CD14-positive monocyte (primary cell): ENCODE results near the gene CEP72. TPM values are rescaled to one million over a fixed set of nuclear protein-coding genes. Genes with fewer than 3 reads are reported as not detected.

ENCODE experiments used
- DNase-seq, 3 donors: peaks; one replicate each; pipeline ENCODE4 v3.0.0-alpha.2; 2011 to 2022
- H2AFZ ChIP-seq: 2 replicates; pipeline ENCODE4 v1.6.0; 2012; ENCODE audit warnings: mild to moderate bottlenecking, low read depth, low read length, inconsistent platforms; ENCODE audit not compliant: insufficient read depth, poor library complexity, severe bottlenecking
- H3K27ac ChIP-seq, 2 donors: 1 replicate in 1 of 2; 2 replicates in 1 of 2; pipeline ENCODE4 v1.5.1; 2012 to 2013; ENCODE audit warnings: low read length in 2 of 2, control low read depth in 1 of 2, inconsistent platforms in 1 of 2, low read depth in 1 of 2, mild to moderate bottlenecking in 1 of 2
- H3K27me3 ChIP-seq, 2 donors: one replicate each; pipeline versions ENCODE4 v1.6.0 to v1.6.1; 2011 to 2013; ENCODE audit warnings: low read length in 2 of 2; ENCODE audit not compliant: control insufficient read depth in 2 of 2, insufficient read depth in 2 of 2
- H3K36me3 ChIP-seq, 2 donors: replicated peaks in 1 of 2; 1 replicate in 1 of 2; 2 replicates in 1 of 2; pipeline versions ENCODE4 v1.5.1 to v1.6.1; 2012 to 2013; ENCODE audit warnings: low read length in 2 of 2, control low read depth in 1 of 2, inconsistent platforms in 1 of 2, mild to moderate bottlenecking in 1 of 2; ENCODE audit not compliant: insufficient read depth in 2 of 2, control insufficient read depth in 1 of 2
- H3K4me1 ChIP-seq, 2 donors: 1 replicate in 1 of 2; 2 replicates in 1 of 2; pipeline versions ENCODE4 v1.5.1 to v1.6.1; 2012 to 2013; ENCODE audit warnings: low read length in 2 of 2, control low read depth in 1 of 2, inconsistent platforms in 1 of 2, mild to moderate bottlenecking in 1 of 2, moderate library complexity in 1 of 2; ENCODE audit not compliant: insufficient read depth in 2 of 2, control insufficient read depth in 1 of 2
- H3K4me2 ChIP-seq: replicated peaks from 2 replicates; pipeline ENCODE3; 2012; ENCODE audit warnings: low read length, moderate library complexity, mild to moderate bottlenecking; ENCODE audit not compliant: poor library complexity, severe bottlenecking; ENCODE audit errors: extremely low read depth
- H3K4me3 ChIP-seq, 3 experiments: fragments of 200-600 bp in 1 of 3; sonication (generic) in 1 of 3; replicated peaks in 1 of 3; 1 replicate in 2 of 3; 2 replicates in 1 of 3; pipeline ENCODE4 v1.5.1; 2011 to 2013; ENCODE audit warnings: low read length in 3 of 3, mild to moderate bottlenecking in 3 of 3, control low read depth in 2 of 3, low read depth in 2 of 3, inconsistent platforms in 1 of 3, moderate library complexity in 1 of 3
- H3K79me2 ChIP-seq: 2 replicates; pipeline ENCODE4 v1.6.0; 2012; ENCODE audit warnings: mild to moderate bottlenecking, control low read depth, inconsistent platforms, low read length, moderate library complexity; ENCODE audit not compliant: insufficient read depth
- H3K9ac ChIP-seq: 2 replicates; pipeline ENCODE4 v1.6.0; 2017; ENCODE audit warnings: low read length, mild to moderate bottlenecking; ENCODE audit not compliant: insufficient read depth, poor library complexity, severe bottlenecking
- H3K9me3 ChIP-seq, 2 donors: replicated peaks in 1 of 2; 1 replicate in 1 of 2; 2 replicates in 1 of 2; pipeline versions ENCODE4 v1.5.1 to v1.6.1; 2012 to 2013; ENCODE audit warnings: low read length in 2 of 2, control low read depth in 1 of 2; ENCODE audit not compliant: control insufficient read depth in 1 of 2, insufficient read depth in 1 of 2
- H4K20me1 ChIP-seq: 2 replicates; pipeline ENCODE4 v1.6.0; 2012; ENCODE audit warnings: mild to moderate bottlenecking, low read length, control low read depth, moderate library complexity; ENCODE audit not compliant: insufficient read depth
- H3K27ac Mint-ChIP-seq, 7 donors: one replicate each; pipeline ENCODE4 v1.8.0; 2020; ENCODE audit warnings: mild to moderate bottlenecking in 7 of 7, mixed read lengths in 7 of 7, moderate library complexity in 6 of 7, inconsistent platforms in 2 of 7
- H3K27me3 Mint-ChIP-seq, 3 donors: one replicate each; pipeline ENCODE4 v1.8.0; 2021 to 2022; ENCODE audit warnings: low read depth in 3 of 3, mild to moderate bottlenecking in 3 of 3, mixed read lengths in 3 of 3, moderate library complexity in 3 of 3, inconsistent platforms in 1 of 3
- H3K36me3 Mint-ChIP-seq, 2 donors: one replicate each; pipeline ENCODE4 v1.8.0; 2020; ENCODE audit warnings: mixed read lengths in 2 of 2, inconsistent platforms in 1 of 2, mild to moderate bottlenecking in 1 of 2
- H3K4me1 Mint-ChIP-seq: one replicate; pipeline ENCODE4 v1.8.0; 2020; ENCODE audit warnings: mild to moderate bottlenecking, mixed read lengths
- H3K4me3 Mint-ChIP-seq, 2 donors: one replicate each; pipeline ENCODE4 v1.8.0; 2020; ENCODE audit warnings: mild to moderate bottlenecking in 2 of 2, mixed read lengths in 2 of 2, moderate library complexity in 1 of 2
- H3K9me3 Mint-ChIP-seq, 7 donors: one replicate each; pipeline ENCODE4 v1.8.0; 2020 to 2022; ENCODE audit warnings: mixed read lengths in 7 of 7, mild to moderate bottlenecking in 6 of 7, moderate library complexity in 6 of 7, inconsistent platforms in 2 of 7
- CTCF ChIP-seq: fragments of 200-600 bp; IDR thresholded peaks from one replicate; pipeline ENCODE4 v1.8.0; 2022; ENCODE audit warnings: antibody characterized with exemption, mild to moderate bottlenecking
- WGBS: methylation state at CpG from one replicate; pipeline ENCODE4 v1.1.5; 2013; ENCODE audit warnings: missing lambda C conversion rate; ENCODE audit not compliant: insufficient coverage; 5-methylcytosine and 5-hydroxymethylcytosine counted together
- intact Hi-C, 2 donors: fragments of 100-400 bp; cut with micrococcal nuclease; formaldehyde crosslinking; loops; one replicate each; pipeline versions ENCODE4 v1.15.0 to v1.15.1; 2023
- polyA minus RNA-seq: library from RNA; depleted of rRNA, polyadenylated mRNA; stranded (reverse); fragments of >200 nt; gene quantifications from 2 replicates; pipeline ENCODE4 v1.2.3, GENCODE V29; 2012
- polyA plus RNA-seq, 3 donors: library from polyadenylated mRNA; depleted of rRNA in 1 of 3; unstranded in 2 of 3; stranded (reverse) in 1 of 3; fragments of 300-500 nt in 2 of 3; fragments of >200 nt in 1 of 3; fragmentation: Illumina TruSeq in 2 of 3; gene quantifications; 1 replicate in 2 of 3; 2 replicates in 1 of 3; pipeline ENCODE4 v1.2.3, GENCODE V29; 2012 to 2021
- total RNA-seq, 12 experiments: library from RNA in 1 of 12; stranded (reverse) in 1 of 12; fragments of 120-200 nt in 1 of 12; gene quantifications; one replicate each; pipeline ENCODE4 v1.2.4 and lab custom pipeline; 2013 to 2026; ENCODE audit warnings: mixed read lengths in 6 of 12, inconsistent platforms in 1 of 12

CEP72 gene
- 1.5 TPM for total RNA-seq (2013)
- polyA plus RNA-seq = 1 to 10 TPM in 1 of 3 donors, under 1 TPM in 2; 0.13 to 2.1 (median 0.24) TPM
- 2.1 and 2.4 TPM in 2 replicates for polyA minus RNA-seq
- 0.75 to 6.3 (median 2.0) reads per million in 11 experiments for total RNA-seq (lab: John Stamatoyannopoulos, UW)

GRCh38 chr5:611731-612486 is at the start of gene CEP72:
CEP72 (plus strand) TSS chr5:612340; CDS start chr5:612362, 22 bp downstream.
- DNase-seq = peak; percentile 81 to 85 (median 84)
- peaks cover 34% of the 10 kb centered on the region for H3K4me1 Mint-ChIP-seq
- peak within 1 kb of the TSS; percentile 83 to 96 for H3K4me3 Mint-ChIP-seq
- peaks cover 0 to 27% of the 10 kb centered on the region in 2 donors for H3K27me3 ChIP-seq
- TF ChIP-seq CTCF = no peak
- no peaks in the 10 kb centered on the region for H3K9me3 ChIP-seq
- H3K27ac Mint-ChIP-seq = peak within 1 kb of the TSS in 3 of 7 donors; percentile 46 to 65 (median 53)
- under 1% methylated on average over 59 of the region's 72 CpGs for WGBS
- H3K4me1 ChIP-seq = peaks cover 26 to 33% of the 10 kb centered on the region in 2 donors
- H3K4me3 ChIP-seq = peak within 1 kb of the TSS; percentile 58 to 88 (median 85)
- H3K27me3 Mint-ChIP-seq = peaks cover 27 to 34% (median 31%) of the 10 kb centered on the region in 3 donors
- intact Hi-C loops = loop anchor here (5.0 to 10.0 kb wide), 8 partner anchors 70 to 1183 kb away; partner anchors contain the start of genes BRD9 (in 1 of the 2), EXOC3 (in 1 of the 2), MRPL36 (in 1 of the 2) and PDCD6 (in 1 of the 2)
- H3K27ac ChIP-seq = peak within 1 kb of the TSS in 1 of 2 donors; percentile 50
- H3K9ac ChIP-seq = peak within 1 kb of the TSS; percentile 64
- peaks cover 24% of the 10 kb centered on the region for H3K79me2 ChIP-seq
- no peaks in the 10 kb centered on the region for H3K36me3 ChIP-seq
- H2AFZ ChIP-seq = peak within 1 kb of the TSS; percentile 91
- peaks cover 5 to 7% (median 6%) of the 10 kb centered on the region in 7 donors for H3K9me3 Mint-ChIP-seq
- peak within 1 kb of the TSS; percentile 90 for H3K4me2 ChIP-seq
- no peaks in the 10 kb centered on the region for H4K20me1 ChIP-seq
- H3K36me3 Mint-ChIP-seq = peaks cover 6 to 7% of the 10 kb centered on the region in 2 donors

DNA sequence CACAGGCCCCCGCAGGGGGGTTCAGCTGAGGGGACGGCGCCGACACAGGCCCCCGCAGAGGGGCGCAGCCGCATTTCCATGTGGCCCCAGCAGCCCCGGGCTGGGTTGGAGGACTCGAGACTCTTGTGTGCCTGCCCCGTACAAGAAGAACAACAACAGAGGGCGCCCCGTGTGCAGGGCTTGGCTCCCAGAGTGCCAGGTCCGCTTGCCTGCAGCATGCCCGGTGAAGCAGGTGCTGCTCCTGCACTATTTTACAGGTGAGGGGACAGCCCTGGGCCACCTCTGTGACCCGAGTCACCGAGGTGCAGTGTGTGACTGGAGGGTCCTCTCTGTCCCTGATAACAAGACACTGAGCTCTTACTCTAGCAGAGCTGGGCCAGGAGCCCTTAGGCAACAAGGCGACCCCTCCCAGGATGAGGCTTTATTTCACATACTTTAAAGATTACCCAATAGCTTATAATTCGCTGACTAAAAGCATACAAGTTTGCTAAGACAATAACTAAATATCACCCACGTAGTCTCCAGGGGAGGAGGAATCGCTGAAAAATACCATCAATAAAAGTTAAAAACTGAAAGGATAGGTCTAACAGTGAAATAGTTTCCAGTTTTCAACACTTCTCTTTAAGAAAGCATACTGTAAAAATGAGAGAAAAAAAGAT is 46.2 kb upstream of the CEP72 start:
- no peaks in the 10 kb centered on the region for H3K4me1 ChIP-seq
- no peak overlapping the region for H3K9ac ChIP-seq
- intact Hi-C loops = no loop called here
- TF ChIP-seq CTCF = no peak
- H3K4me3 Mint-ChIP-seq = peak overlapping the region in 1 of 2 donors; percentile 55
- no peak overlapping the region for H3K4me3 ChIP-seq
- H3K9me3 ChIP-seq = peaks cover 0 to 9% of the 10 kb centered on the region in 2 donors
- DNase-seq = no peak
- no peaks in the 10 kb centered on the region for H3K36me3 ChIP-seq
- no peak overlapping the region for H2AFZ ChIP-seq
- no peak overlapping the region for H3K27ac ChIP-seq
- no peaks in the 10 kb centered on the region for H4K20me1 ChIP-seq
- no peaks in the 10 kb centered on the region for H3K36me3 Mint-ChIP-seq
- H3K27ac Mint-ChIP-seq = no peak overlapping the region
- WGBS = 54% methylated on average over 15 of the region's 20 CpGs
- H3K79me2 ChIP-seq = no peaks in the 10 kb centered on the region
- H3K4me1 Mint-ChIP-seq = no peaks in the 10 kb centered on the region
- peaks cover 0 to 13% (median 6%) of the 10 kb centered on the region in 7 donors for H3K9me3 Mint-ChIP-seq
- H3K4me2 ChIP-seq = no peak overlapping the region
- H3K27me3 ChIP-seq = peaks cover 6 to 12% of the 10 kb centered on the region in 2 donors
- peaks cover 17 to 51% (median 25%) of the 10 kb centered on the region in 3 donors for H3K27me3 Mint-ChIP-seq
